HG03095 (cell line): Measurements from ENCODE around the gene FUT7.
"Not testable (repeated sequence)": the region's sequence is repeated elsewhere in the genome, so short reads cannot be mapped to it uniquely, and the experiment has no call there.

Experiments used
- ATAC-seq: cut with Tn5 transposase; IDR thresholded peaks from one replicate; pipeline ENCODE4 v1.9.1; 2021; ENCODE audit warnings: moderate library complexity; ENCODE audit not compliant: unreplicated experiment

Gene FUT7

DNA sequence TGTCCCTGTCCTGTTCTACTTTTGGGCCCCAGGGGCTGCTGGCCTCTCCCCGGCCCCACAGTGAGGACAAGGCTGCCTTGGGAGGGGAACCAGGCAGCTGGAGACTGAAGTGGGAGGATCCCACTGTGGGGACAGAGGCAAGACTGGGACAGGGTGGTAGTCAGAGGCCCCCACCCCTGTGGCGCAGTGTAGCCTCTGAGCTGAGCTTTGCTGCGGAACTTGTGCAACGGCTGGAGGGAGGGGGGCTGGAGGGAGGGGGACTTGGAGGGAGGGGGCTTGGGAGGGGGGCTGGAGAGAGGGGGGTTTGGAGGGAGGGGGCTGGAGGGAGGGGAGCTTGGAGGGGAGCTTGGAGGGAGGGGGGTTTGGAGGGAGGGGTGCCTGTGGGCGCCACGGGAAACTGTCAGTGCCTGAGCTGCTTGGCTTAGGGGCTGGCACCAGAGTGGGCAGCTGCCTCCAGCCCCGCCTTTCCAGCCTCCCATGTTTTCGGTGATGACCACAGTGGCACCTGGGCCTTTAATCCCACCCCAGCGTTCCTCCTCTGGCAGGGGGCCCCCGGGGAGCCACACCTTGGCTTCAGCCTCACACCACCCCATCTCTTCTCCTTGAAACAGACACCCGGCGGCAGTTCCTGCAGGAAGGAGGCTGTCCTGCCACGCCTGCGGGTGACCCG, 2.3 kb upstream of the FUT7 start:
- ATAC-seq, result no peak

GRCh38 chr9:137033481-137033880, 1.6 kb upstream of the FUT7 start:
- not testable (repeated sequence) for ATAC-seq

GRCh38 chr9:137032858-137033257, 970 bp upstream of the FUT7 start:
- no peak for ATAC-seq

DNA sequence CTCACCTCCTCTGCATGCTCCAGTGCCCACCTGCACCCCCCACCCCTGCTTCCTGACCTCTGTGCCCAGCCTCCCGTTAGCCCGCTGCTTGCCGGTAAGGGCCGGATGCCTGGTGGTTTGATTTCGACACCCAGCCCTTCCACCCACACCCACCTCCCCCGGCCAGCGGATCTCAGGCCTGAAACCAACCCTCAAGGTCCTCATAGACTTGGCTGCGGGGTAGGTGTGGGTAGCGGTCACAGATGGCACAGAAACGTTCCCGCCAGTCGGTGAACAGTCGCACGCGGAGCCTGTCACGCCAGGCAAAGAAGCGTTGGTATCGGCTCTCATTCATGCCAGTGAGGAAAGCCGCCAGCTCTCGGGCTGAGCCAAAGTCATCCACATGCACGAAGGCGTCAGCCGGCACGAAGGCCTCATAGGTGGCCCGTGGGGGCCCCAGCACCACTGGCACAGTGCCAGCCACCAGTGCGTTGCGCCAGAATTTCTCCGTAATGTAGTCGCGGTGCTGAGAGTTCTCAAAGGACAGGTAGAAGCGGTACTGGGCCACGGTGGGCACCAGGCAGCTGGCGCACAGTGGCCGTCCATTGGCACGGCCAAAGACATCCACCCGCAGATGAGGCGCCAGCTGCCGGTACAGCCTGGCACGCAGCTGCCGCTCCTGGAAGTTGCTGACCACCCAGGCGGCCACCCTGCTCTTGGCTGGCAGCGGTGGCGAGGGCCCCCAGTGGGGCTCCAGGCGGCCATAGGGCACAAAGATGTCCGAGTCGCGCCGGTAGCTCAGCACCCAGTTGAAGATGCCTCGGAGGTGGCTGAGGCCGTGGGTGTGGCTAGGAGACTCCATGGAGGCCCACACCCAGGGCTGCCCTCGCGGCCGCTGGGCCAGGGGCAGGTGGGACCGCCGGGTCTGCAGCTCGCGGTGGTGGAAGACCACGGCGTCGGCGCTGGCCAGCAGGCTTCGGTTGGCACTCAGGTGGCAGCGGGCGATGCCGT, 1.1 kb downstream of the FUT7 start:
- ATAC-seq, result no peak

DNA sequence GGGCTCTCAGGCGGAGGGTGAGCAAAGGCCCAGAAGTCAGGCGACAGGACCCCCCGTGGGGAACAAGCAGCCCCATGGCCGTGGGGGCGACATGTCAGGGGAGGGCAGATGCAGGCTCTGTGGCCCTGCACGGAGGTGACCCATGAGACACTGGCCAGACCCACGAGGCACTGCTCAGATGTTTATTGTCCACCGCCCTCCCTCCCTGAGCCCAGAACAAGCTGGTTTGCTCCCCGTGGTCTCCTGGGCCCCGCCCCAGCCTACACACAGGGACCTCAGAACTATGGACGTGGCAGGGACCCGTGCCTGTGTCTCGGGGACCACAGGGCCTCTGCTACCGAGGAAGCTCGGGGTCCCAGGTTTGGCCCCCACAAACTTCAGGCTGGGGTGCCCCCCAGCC, 1.9 kb downstream of the FUT7 start:
- ATAC-seq, result no peak

GRCh38 chr9:137029058-137029936, 2.6 kb downstream of the FUT7 start:
- ATAC-seq, result no peak

DNA sequence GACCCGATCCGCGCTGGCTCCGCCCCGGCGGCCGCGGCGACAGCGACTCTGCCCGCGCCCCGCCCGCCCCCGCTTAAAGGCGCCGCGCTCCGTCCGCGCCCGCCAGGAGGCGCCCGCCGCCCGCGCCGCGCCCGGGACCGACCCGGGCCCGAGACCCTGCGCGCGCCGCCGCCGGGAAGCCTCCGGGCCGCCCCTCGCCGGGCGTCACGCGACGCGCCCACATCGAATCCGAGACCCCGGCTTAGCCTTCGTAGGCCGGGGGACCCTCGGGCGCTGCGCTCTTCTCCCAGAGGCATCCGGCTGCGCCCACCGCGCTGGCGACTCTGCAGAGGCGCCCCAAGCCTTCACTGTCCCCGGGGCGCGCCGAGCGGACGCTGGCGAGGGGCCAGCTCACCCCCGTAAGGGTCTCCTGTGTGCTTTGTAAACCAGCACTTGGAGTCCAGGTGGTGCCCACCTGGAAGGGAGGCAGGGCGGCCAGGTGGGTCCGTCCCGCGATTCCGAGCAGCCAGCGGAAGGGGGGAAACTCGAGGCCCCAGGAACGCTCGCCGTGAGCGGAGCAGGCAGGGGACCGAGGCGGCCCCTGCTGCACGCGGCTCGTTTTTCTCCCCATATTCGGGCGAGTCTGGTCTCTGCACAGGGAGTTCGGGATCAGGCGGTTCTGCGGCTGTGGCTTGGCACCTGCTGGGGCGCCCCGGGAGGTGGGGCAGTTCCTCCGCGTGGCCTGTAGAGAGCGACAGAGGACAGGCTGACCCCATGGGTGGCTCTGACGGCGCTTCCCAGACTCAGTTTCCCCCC, 3.4 kb downstream of the FUT7 start:
- no peak for ATAC-seq

GRCh38 chr9:137027369-137028262, 4.3 kb downstream of the FUT7 start, which contains the start of gene ABCA2:
TSS of gene ABCA2 (minus strand) at chr9:137028237. CDS start at chr9:137028140, 97 bp downstream.
- ATAC-seq, result no peak

- no peak for ATAC-seq
Observed at GRCh38 chr9:137026828-137027227, 5.1 kb downstream of the FUT7 start.

DNA sequence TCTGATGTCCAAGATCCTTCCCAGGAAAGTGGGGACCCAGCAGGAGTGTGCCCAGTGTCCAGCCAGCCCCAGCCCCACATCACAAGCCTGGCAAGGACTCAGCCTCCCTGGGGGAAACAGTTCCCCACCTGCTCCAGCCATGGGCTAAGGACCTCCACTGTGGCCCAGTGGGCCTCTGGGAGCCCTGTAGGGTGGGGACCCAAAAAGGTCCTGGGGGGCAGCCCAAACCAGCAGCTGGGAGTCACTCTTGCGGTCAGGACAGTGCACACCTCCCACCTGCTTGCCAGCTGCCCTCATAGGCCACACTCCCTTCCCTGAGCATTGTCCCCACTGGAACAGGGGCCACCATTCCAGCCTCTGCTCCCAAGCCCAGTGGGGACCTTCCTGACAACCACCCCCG, 5.5 kb downstream of the FUT7 start:
- ATAC-seq, result no peak

DNA sequence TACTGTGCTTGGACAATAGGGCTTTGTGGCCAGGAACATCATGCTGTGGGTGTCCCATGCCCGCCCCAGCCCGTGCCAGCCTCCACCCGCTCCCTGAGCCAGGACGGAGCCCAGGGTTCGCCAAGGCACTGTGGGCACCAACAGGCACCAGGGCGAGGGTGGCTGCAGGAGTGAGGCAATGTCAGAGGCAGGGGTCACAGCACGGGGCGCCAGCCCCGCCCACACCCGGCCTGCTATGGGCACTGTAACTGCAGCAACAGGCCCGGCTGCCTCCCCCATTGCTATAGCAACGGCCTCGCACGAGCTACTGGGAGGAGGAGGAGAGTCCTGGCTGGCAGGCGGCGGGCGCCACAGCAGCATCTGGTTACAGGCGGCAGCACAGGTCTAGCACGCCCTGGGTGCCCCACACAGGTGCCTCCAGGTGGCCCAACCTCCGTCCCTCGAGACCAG, 6.3 kb downstream of the FUT7 start:
- ATAC-seq, result no peak

DNA sequence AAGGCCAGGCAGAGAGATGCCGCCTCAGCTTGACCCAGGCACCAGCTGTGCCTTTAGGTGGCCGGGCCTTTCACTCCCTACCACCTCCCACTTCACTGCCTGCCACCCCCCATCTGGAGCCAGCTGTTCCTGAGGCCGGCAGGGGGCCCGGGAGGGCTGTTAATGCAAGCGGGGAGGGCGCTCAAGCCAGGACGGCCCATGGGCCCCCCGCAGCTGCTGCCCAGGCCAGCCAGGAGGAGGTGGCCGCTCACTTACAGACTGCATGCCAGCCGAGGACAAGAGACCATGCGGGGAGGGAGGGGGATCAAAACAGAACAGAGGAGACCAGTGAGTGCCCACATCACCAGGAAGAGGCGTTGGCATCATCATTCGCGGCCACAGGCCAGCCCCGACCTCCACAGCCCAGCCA, 8.3 kb downstream of the FUT7 start:
- no peak for ATAC-seq

- ATAC-seq, result no peak
Observed at GRCh38 chr9:137023157-137023556, 8.7 kb downstream of the FUT7 start.

DNA sequence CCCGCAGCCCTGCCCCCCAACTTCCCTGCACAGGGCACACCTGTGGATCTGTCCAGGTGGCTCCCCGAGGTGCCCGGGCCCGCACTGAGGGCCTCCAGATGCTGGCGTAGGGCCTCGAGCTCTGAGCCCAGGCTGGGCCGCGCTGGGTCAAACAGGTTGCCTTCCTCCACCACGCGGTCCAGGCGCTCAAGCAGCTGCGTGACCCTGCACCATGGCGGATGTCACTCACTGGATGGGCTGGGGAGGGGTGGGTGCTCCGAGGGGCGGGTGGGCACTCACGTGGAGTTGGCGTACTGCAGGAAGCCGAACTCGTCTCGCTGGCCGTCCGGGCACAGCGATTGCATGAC, 9.3 kb downstream of the FUT7 start:
- ATAC-seq, result no peak

- ATAC-seq, result no peak
Observed at GRCh38 chr9:137021979-137022661, 9.8 kb downstream of the FUT7 start.

GRCh38 chr9:137021568-137021978, 10.3 kb downstream of the FUT7 start:
- ATAC-seq, result no peak

DNA sequence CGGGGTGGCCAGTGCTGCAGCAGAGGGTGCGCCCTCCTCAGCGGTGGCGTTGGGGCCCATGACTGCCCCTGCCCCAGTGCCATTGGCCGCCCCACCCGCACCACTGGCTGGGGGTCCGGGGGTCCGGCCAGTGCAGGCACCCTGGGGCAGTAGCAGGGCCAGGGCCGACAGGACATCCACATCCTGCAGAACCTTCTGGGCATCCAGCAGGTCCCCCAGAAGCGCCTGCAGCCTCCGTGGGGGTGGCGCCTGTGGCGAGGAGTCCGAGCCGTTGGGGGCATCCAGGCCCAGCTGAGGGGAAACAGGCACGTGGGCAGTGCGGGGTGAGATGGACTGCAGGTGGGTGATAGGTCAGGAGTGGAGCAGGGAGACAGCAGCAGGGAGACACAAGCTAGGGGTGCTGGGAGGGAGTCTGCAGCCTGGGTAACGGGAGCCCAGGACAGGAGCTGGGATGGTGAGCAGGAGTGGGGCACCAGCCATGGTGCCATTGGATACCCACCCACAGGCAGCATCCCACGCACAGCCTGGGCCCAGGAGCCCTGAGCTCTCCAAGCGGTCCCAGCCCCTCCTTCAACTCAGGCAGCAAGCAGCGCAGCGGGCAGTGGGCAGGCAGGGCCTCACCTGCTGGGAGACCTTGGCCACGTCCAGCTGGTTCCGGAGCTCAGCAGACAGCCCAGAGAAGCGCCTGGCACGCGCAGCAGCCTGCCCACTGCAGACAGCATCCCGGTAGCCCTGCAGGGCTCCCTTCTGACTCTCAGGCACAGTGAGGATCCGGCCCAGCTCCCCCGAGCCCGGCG, 10.9 kb downstream of the FUT7 start:
- ATAC-seq, result no peak
